Psoas muscle (tissue), 8 donors: ENCODE results near the gene RNASE13. TPM values are rescaled to one million over a fixed set of nuclear protein-coding genes. Genes with fewer than 3 reads are reported as not detected.

ENCODE experiments used
- ATAC-seq, 4 donors: fragments of 200-7000 bp; cut with Tn5 transposase; one replicate each; pipeline ENCODE4 v1.9.1; 2020; ENCODE audit warnings: moderate library complexity in 3 of 4, mild to moderate bottlenecking in 2 of 4
- DNase-seq, 2 donors: peaks; one replicate each; pipeline ENCODE4 v3.0.0-alpha.2; 2020
- H3K27ac ChIP-seq: fragments of 200-600 bp; one replicate; pipeline ENCODE4 v1.8.0; 2022
- H3K27me3 ChIP-seq, 3 donors: fragments of 200-600 bp in 1 of 3; one replicate each; pipeline versions ENCODE4 v1.6.1 to v1.8.0; 2013 to 2022; ENCODE audit warnings: low read length in 2 of 3, mild to moderate bottlenecking in 2 of 3, moderate library complexity in 1 of 3; ENCODE audit not compliant: insufficient read depth in 3 of 3
- H3K36me3 ChIP-seq, 2 donors: fragments of 200-600 bp in 1 of 2; one replicate each; pipeline versions ENCODE4 v1.6.1 to v1.8.0; 2013 to 2022; ENCODE audit warnings: low read depth in 1 of 2, mild to moderate bottlenecking in 1 of 2, moderate library complexity in 1 of 2; ENCODE audit not compliant: insufficient read depth in 1 of 2
- H3K4me1 ChIP-seq: fragments of 200-600 bp; one replicate; pipeline ENCODE4 v1.8.0; 2022
- H3K4me3 ChIP-seq: fragments of 200-600 bp; one replicate; pipeline ENCODE4 v1.8.0; 2022; ENCODE audit warnings: mild to moderate bottlenecking
- H3K9me3 ChIP-seq: fragments of 200-600 bp; one replicate; pipeline ENCODE4 v1.8.0; 2022
- CTCF ChIP-seq: fragments of 200-600 bp; IDR thresholded peaks from one replicate; pipeline ENCODE4 v1.8.0; 2022; ENCODE audit warnings: antibody characterized with exemption
- WGBS, 3 donors: extraction: QIAGEN DNeasy Blood & Tissue Kit; methylation state at CpG; one replicate each; pipeline versions ENCODE4 v1.1.6 to v1.1.7; 2013; 5-methylcytosine and 5-hydroxymethylcytosine counted together
- intact Hi-C, 2 donors: fragments of 100-400 bp; cut with DNase I; formaldehyde crosslinking; loops; one replicate each; pipeline versions ENCODE4 v1.11.0 to v1.14.2; 2022
- polyA plus RNA-seq, 3 donors: library from polyadenylated mRNA; stranded (reverse); fragments of 200-250 nt; gene quantifications; one replicate each; pipeline ENCODE4 v1.2.3, GENCODE V29; 2013
- total RNA-seq, 4 donors: library from RNA; stranded (reverse); fragmentation: NEBNext Ultra II Directional in 2 of 4; extraction: Animal tissue kit (Norgen Biotek cat#: 25700) in 2 of 4; gene quantifications; one replicate each; pipeline versions ENCODE4 v1.2.1 to v1.2.4, GENCODE V29; 2021 to 2023
- donor health status: healthy with polysubstance abuse.
- donor health status: DM: no; HTN: no; CAD: no; lungs with moderate emphysema.
- donor health status: Bipolar disorder and iron deficiency.
- donor health status: healthy.
- donor health status: DM: yes; HTN: yes; CAD: no.
- donor health status: DM: no; HTN: no; CAD: no.
- donor health status: DM: no; HTN: no; CAD: no.
- donor health status: DM: yes; HTN: yes; CAD: no.

Gene RNASE13
- total and polyA plus RNA-seq, 7 donors, result 0.05 TPM; not detected in 6

- Histone ChIP-seq H3K4me3 (no peak overlapping the region), H3K9me3 (no peaks in the 10 kb centered on the region), H3K27ac (no peak overlapping the region), H3K4me1 (peaks cover 2% of the 10 kb centered on the region), H3K36me3 (no peaks in the 10 kb centered on the region), H3K27me3 (no peaks in the 10 kb centered on the region)
- ATAC-seq, result no peak
- 84 to 90% (median 85%) methylated on average over 20 of the region's 20 CpGs for WGBS, 3 donors
- no peak for DNase-seq
- no peak for TF ChIP-seq CTCF
- intact Hi-C loops, result loop anchor here in 1 of 2 donors (5.0 kb wide), 1 partner anchor 51 kb away; no protein-coding TSS in a partner anchor
Measured at GRCh38 chr14:21053184-21054122, 18.8 kb upstream of the RNASE13 start.

GRCh38 chr14:21050597-21050996, 16.0 kb upstream of the RNASE13 start:
- 83 to 87% (median 86%) methylated on average over 3 of the region's 3 CpGs for WGBS, 3 donors
- Histone ChIP-seq H3K36me3 (no peaks in the 10 kb centered on the region), H3K9me3 (no peaks in the 10 kb centered on the region), H3K27ac (no peak overlapping the region), H3K4me1 (peaks cover 20% of the 10 kb centered on the region), H3K27me3 (no peaks in the 10 kb centered on the region), H3K4me3 (no peak overlapping the region)
- DNase-seq (no peak), ATAC-seq (no peak)
- intact Hi-C loops, result loop anchor here in 1 of 2 donors (5.0 kb wide), 1 partner anchor 48 kb away; no protein-coding TSS in a partner anchor
- no peak for TF ChIP-seq CTCF

- Histone ChIP-seq H3K27me3 (no peaks in the 10 kb centered on the region), H3K4me1 (peaks cover 23% of the 10 kb centered on the region), H3K36me3 (no peaks in the 10 kb centered on the region), H3K9me3 (no peaks in the 10 kb centered on the region), H3K27ac (no peak overlapping the region), H3K4me3 (no peak overlapping the region)
- ATAC-seq (no peak), DNase-seq (no peak)
- intact Hi-C loops, result no loop called here
- 76 to 92% (median 82%) methylated on average over 3 of the region's 3 CpGs for WGBS, 3 donors
- TF ChIP-seq CTCF, result no peak
Measured at GRCh38 chr14:21049271-21049673, 14.7 kb upstream of the RNASE13 start.

- H3K9me3 ChIP-seq, result no peaks in the 10 kb centered on the region
- no peaks in the 10 kb centered on the region for H3K27me3 ChIP-seq
- TF ChIP-seq CTCF, result no peak
- H3K4me1 ChIP-seq, result peaks cover 29% of the 10 kb centered on the region
- intact Hi-C loops, result no loop called here
- WGBS, 3 donors, result 59 to 77% (median 61%) methylated on average over 2 of the region's 2 CpGs
- no peak overlapping the region for H3K27ac ChIP-seq
- H3K4me3 ChIP-seq, result no peak overlapping the region
- no peaks in the 10 kb centered on the region for H3K36me3 ChIP-seq
- DNase-seq, result no peak
- no peak for ATAC-seq
Measured at GRCh38 chr14:21048638-21049037, 14.0 kb upstream of the RNASE13 start.
